GM19395 (cell line): ENCODE data around the gene EFNA2.
"Not testable (repeated sequence)": the region's sequence is repeated elsewhere in the genome, so short reads cannot be mapped to it uniquely, and the experiment has no call there.

ENCODE experiments used
- ATAC-seq: cut with Tn5 transposase; IDR thresholded peaks from one replicate; pipeline ENCODE4 v1.9.1; 2021; ENCODE audit warnings: mild to moderate bottlenecking, moderate library complexity; ENCODE audit not compliant: unreplicated experiment

EFNA2 gene

DNA sequence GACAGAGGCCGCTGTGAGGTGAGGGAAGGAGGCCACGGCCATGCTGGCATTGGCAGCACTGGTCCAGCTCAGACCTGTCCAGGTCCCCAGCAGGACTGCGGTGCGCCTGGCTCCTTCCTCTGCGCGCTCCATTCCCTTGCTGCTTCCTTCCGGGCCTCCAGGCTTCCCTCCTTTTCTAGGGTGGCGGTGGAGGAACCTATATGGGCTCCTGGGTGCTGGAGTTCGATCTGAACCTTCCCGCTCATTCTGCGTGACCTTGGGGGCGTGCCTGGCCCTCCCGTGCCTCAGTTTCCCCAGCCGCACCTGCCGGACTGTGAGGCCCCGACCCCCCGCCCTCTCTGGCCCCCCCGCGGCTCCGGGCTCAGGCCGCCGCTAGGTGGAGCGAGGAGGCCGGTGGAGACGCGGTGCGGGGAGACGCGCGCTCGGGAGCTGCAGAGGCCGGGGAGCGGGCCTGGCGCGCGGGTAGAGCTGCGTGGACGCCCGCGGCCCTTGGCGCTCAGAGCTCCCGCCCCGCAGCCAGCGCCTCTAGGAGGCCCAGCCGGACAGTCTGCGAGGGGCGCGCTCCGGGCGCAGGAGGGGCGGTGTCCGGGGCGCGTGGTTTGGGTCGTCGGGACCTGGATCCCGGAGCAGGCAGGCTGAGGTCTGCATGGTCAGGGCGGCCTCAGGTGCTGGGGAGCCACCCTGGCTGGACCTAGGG, 29.9 kb downstream of the EFNA2 start:
- no peak for ATAC-seq

DNA sequence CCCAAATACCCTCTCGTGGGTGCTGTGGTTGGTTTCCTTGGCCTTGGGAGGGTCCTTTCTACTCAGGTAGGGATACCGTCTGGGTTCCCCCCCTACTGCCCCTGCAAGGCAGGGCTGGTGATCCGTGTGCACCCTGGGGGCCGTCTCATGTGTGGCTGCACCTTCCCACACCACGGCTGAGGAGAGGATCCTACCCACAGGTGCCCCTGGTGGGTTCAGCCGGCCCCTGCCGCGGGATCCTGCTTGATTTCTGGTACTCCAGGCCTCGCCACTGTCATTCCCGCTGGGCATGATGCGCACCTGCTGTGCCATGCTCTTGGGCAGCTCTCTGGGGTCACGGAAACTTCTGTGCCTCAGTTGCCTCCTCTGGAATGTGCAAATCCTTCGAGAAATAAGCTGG, 30.8 kb downstream of the EFNA2 start:
- no peak for ATAC-seq

DNA sequence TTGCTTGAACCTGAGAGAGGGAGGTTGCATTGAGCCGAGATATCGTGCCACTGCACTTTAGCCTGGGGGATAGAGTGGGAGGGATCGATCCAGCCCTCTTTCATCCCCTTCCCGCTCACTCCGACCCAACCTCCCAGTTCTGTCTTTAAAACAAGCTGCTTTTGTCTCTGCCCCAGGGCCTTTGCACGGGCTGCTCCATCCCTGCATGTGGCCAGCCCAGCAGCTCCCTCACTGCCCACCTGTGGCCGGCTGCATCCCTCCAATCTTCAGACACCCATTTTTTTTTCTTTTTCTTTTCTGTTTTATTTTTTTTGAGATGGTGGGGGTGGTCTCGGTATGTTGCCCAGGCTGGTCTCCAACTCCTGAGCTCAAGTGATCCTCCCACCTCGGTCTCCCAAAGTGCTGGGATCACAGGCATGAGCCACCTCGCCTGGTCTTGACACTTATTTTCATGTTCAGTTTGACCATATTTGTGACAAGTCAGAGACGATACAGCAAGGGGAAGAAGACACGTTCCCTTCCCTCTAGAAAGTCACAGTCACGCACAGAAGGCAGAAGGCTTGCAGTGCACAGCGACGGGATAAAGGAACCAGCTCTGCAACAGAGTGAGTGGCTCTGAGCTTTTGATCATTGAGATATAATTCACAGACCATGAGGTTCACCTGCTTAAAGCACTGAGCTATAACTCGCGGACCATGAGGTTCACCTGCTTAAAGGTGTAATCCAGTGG, 31.8 kb downstream of the EFNA2 start:
- no peak for ATAC-seq

DNA sequence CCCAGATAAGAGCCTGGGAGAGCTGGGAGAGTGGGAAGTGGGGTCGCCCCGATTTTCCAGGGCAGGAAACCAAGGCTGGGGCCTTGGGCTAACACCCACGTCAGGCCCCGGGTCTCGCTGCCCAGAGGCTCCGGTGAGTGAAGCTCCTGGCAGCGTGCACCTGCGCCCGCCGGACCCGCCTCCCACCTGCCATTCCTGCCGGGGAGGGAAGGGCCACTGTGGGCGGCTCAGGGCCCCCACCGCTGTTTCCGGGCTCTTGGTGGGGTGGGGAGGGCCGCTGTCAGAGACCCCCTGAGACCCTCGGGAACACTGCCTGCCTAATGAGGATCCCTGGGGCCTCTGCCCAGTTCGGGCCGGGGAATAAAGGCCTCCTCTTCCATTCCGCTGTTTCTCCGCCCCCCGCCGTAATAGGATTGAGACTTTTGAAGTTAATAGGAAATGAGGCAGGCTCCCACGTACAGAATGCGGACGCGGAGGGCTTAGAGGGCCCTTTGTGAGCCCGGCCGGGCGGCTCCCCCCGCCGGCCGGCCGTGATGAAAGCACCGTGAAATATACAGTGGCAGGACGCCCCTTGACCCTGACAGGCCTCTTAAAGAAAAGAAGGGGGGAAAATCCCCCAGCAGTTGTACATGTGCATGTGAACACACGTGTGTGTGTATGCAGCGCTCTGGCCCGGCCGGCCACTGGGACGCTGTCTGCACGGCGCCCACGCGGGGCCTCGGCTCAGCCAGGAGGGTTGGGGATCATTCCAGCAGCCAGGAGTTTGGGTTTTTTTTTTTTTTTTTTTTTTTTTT, 33.2 kb downstream of the EFNA2 start:
- no peak for ATAC-seq

DNA sequence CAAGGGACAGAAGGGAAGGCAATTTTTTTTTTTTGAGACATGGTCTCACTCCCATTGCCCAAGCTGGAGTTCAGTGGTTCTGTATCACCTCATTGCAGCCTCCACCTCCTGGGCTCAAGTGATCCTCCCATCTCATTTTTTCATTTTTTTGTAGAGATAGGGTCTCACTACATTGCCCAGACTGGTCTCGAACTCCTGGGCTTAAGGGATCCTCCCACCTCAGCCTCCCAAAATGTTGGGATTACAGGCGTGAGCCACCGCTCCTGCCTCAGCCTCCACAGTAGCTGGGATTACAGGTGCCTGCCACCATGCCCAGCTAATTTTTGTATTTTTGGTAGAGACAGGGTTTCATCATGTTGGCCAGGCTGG, 34.6 kb downstream of the EFNA2 start:
- ATAC-seq = not testable (repeated sequence)

DNA sequence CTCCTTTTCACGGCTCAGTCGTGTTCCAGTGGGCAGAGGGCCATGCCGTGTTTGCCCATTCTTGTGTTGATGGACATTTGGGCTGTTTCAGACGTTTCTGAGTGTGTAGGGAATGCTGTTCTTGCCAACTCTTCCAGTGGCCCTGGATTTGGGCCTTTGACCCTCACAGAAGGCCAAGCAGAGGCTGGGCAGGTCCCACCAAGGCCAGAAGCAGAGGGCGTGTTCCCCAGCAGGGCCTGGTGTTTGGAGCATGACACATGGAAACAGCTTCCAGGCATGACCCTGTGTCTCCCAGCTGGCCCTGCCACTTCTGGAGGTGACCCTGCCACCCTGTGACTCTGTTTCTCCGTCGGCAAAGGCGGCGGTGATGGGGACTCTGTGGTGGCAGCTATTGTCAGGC, 35.9 kb downstream of the EFNA2 start:
- ATAC-seq = no peak

DNA sequence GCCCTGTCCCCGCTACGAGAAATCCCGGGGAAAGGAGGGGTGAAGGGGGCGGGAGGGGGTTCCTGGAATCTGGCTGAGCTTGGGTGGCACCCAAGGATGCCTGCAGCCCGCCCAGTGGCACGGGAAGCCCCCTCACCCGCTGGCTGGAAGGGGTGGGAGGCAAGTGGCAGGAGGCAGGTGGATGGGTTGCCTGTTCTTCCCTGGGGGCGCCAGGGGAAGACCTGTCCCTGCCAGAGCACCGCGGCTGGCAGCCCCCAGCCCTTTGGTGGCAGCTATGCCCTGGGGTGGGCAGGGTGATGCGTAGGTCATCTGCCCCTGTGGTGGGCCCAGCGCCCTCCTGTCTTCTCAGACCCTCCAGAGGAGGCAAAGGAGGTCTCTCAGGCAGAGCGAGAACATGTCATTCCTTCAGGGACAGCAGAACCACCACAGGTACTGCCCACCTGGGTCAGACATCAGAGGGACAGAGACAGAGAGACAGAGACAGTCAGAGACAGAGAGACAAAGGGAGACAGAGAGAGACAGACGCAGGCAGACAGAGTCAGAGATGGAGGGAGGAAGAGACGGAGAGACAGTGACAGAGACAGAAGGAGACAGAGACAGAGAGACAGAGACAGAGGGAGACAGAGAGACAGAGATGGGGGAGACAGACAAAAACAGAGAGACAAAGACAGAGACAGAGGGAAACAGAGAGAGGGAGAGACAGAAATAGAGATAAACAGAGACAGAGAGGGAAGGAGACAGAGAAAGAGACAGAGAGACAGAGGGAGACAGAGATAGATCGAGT, 36.7 kb downstream of the EFNA2 start:
- no peak for ATAC-seq

DNA sequence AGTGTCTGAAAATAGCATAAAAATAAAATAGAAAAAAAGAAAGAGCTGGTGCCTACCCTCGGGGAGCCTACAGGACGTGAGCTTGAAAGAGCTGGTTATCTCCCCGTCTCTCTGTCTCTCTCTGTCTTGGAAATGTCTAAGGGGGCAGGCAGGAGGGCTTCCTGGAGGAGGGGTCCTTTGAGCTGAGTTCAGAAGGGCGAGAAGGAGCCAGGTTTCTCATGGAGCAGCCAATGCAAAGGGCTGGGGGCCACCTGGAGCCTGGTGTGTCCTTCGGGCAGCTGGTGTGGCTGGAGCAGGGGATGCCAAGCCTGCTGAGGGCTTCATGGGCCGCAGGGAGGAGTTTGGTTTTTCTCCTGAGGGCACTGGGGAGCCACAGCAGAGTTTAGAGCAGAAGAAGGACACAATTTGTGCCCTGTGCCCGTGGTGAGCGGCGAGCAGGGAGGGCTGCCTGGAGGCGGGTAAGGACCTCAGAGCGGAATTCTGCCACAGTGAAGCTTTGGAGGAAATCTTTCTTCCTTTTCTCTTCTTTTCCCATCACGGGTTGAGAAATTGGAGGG, 38.7 kb downstream of the EFNA2 start:
- no peak for ATAC-seq

DNA sequence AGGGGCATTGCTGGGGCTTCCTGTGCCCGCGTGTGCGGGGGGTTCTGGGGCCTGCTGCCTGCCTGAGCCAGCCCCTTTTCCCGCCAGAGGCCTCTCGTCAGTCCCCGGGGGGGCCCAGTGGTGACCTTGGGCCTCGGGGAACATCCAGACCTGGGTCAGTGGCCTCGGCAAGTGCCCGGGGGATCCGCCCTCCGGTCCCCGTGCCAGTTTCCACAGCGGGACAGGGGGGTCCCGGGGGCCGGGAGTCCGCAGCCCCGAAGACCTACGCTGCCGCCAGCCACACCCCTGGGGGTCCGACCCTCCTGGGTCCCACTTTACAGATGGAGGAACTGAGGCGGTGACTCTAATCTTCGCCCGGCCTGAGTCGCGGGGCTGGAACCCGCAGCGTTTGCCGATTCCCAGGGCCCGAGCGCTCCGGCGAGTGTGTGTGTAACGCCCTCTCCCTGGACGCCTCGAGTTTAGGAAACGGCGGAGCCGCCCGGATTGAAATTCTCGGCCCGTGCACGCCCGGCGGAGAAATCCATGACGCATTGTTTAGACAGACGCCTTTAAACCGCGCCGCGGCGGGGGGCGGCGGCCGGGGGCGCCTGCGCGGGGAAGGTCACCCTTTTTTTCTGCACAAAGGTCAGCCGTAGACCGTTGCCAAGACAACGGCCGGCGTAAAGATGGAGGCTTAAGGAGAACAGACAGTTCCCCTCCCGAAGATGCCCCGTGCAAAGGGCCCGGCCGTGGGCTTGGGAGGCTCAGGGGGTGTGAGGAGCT, 39.3 kb downstream of the EFNA2 start:
- no peak for ATAC-seq

DNA sequence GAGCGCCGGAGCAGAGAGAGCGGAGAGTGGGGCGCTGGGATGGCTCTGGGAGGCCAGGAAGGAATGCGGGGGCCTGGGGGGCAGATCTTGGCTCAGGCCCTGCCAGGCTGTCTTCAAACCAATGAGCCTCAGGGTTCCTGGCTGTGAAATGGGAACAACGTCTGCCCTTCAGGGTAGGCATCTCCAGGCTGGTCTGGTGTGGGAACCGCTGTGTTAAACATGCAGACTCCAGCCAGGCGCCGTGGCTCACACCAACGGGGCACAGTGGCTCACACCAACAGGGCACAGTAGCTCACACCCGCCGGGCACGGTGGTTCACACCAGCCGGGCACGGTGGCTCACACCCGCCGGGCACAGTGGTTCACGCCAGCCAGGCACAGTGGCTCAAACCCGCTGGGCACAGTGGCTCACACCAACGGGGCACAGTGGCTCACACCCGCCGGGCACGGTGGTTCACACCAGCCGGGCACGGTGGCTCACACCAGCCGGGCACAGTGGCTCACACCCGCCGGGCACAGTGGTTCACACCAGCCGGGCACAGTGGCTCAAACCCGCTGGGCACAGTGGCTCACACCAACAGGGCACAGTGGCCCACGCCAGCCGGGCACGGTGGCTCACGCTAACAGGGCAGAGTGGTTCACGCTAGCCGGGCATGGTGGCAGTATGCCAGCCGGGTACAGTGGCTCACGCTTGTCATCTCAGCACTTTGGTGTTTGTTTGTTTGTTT, 40.1 kb downstream of the EFNA2 start:
- no peak for ATAC-seq

DNA sequence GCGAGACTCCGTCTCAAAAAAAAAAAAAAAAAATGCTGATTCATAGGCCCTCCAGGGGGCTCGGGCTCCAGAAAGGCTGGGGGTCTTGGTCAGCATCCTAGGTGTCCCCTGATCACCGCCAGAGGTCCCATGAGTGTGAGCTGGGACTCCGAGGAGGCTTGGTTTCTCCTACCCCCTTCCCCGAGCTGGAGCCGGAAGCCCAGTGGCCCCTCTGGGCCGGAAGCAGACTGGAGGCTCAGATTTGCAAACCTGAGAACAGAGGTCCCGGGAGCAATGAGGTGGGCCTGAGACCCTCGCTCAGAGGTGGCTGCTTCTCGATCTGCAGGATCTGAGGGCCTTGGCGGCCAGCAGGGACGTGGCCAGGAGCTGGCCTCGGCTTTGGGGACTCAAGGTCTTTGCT, 41.5 kb downstream of the EFNA2 start:
- no peak for ATAC-seq

DNA sequence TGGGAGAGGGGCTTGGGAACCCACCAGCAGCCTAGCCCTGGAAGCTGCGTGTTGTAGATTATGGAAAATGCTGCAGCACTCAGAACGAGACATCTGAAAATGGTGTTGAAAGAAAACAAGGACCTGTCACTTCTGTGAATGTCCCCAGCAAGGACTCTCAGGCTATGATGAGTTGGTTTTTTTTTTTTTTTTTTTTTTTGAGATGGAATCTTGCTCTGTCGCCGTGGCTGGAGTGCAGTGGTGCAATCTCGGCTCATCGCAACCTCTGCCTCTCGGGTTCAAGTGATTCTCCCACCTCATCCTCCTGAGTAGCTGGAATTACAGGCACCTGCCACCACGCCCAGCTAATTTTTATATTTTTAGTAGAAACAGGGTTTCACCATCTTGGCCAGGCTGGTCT, 46.5 kb downstream of the EFNA2 start:
- not testable (repeated sequence) for ATAC-seq

DNA sequence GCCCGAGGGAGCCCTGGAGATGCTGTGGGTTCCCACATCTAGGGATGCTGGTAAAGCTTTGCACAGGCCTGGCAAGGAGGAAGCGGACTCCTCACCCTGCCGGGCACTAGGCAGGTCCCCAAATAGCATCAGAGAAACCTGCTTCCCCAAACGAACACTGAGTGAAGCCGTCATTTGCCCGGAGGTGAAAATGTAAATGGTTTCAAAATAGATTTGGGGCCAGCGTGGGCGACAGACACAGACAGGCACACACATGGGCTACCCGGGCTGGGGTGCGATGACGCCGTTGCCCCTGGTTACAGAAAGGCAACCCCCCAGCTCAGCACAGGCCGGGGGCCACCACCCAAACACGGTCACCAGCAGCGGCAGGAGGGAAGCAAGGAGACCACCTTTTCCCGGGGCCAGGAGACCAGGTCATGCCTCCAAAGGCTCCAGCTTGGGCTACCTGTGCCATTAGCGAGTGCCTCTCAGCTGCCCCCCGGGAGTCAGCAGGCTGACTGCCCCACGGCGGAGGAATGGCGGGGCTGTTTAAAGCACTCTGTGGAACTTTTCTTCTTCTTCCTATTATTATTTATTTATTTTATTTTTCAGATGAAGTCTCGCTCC, 50.5 kb downstream of the EFNA2 start:
- ATAC-seq = no peak

DNA sequence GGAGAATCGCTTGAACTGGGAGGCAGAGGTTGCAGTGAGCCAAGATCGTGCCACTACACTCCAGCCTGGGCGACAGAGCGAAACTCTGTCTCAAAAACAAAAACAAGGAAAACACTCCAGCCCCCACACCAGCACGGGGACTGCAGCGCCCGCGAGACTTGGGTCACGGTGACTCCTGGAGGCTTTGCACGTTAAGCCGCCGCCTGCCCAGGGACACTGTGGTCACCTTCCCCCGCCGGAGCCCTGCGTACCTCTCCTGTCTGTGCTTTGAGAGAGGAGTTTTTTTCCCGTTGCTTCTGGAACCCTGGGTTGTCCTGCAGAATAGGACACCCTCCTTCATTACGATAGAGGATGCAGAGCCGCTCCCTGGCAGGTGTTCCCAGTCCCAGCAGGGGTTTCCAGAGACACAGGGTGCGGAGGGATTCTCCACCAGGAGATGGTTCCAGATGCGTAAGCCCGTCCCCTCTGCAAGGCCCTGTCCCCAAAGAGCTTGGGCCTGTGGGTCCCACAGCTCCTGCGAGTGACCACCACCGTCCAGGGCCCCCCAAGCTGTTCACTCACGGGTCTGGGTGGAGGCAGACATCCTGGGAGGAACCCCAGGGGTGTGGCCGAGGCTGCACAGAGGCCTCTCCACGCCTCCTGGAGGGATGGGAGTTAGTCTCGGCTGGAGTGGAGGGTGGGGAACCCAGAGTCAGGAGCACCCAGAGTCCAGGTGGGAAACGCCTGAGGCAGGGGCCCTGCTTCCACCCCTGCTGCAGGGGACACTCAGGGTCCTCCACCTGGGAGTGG, 55.2 kb downstream of the EFNA2 start:
- no peak for ATAC-seq

DNA sequence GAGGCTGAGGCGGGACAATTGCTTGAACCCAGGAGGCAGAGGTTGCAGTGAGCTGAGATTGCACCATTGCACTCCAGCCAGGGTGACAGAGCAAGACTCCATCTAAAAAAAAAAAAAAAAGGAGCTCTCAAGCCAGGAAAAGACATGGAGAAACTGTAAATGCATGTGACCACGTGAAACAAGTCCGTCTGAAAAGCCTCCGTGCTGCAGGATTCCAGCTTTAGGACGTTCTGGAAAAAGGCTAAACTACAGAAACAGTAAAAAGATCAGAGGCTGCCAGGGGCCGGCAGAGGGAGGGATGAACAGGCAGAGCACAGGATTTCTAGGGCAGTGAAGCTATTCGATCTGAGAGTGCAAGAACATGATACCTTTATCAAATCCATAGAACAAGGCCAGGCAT, 57.4 kb downstream of the EFNA2 start:
- no peak for ATAC-seq

DNA sequence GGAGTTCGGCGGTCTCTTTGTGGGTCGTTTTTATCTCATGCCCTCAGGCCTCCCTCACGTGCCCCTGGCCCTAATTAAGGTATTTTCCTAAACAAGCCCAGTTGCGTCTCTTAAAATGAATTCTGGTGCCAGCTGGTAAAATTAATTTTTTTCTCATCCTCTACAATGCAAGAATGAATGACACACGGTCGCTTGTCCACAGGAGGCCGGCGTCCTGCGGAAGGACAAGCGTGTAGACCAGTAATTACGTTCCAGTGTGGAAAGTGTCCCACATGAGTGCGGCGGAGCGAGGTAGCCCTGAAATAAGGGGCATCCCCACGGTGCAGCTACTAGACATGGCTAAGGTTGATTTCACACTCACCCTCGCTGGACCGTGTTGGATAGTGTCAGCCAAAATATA, 63.5 kb downstream of the EFNA2 start:
- ATAC-seq = no peak

DNA sequence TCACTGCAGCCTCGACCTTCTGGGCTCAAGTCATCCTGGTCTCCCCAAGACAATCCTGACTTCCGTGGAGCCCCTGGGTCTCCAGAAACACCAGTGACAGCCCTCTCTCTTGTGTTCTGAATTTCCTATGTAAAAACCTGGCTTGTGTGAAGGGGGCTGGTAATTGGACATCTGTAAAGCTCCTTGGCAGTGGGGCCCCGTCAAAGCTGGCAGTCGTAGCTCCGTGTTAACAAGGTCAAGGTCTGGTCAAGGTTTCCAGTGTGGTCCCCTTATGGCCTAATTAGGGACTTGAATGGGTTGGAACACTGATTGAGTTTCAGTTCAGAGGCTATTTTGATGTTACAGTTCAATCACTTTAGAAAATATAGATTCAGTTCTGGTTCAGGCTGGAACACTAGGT, 65.2 kb downstream of the EFNA2 start:
- ATAC-seq = no peak
